SK-N-SH treated with all-trans-retinoic acid at 6 μM for 48 hours (cell line): Measurements from ENCODE around the gene CD38.

Source experiments
- ATAC-seq: fragments of 200-7000 bp; cut with Tn5 transposase; 3 replicates; pipeline ENCODE4 v1.9.1; 2020; ENCODE audit warnings: mild to moderate bottlenecking, moderate library complexity
- ARNTL ChIP-seq: fragments of 450-650 bp; formaldehyde crosslinking; IDR thresholded peaks from 2 replicates; pipeline ENCODE4 v1.5.0; 2020; ENCODE audit warnings: low read depth, mild to moderate bottlenecking, moderate library complexity, borderline replicate concordance
- BACH2 ChIP-seq: fragments of 250-450 bp; sonication (Bioruptor Pico); IDR thresholded peaks from 2 replicates; pipeline ENCODE4 v1.9.0; 2021; ENCODE audit warnings: mild to moderate bottlenecking, borderline replicate concordance
- CREB5 ChIP-seq: fragments of 250-450 bp; sonication (Bioruptor Pico); IDR thresholded peaks from 2 replicates; pipeline ENCODE4 v1.5.1; 2020; ENCODE audit warnings: low read depth, mild to moderate bottlenecking, moderate library complexity
- CSDC2 ChIP-seq: fragments of 250-450 bp; sonication (Bioruptor Pico); IDR thresholded peaks from 2 replicates; pipeline ENCODE4 v1.5.0; 2020; ENCODE audit warnings: mild to moderate bottlenecking, moderate library complexity
- CSRNP3 ChIP-seq: fragments of 250-450 bp; sonication (Bioruptor Pico); IDR thresholded peaks from 2 replicates; pipeline ENCODE4 v1.5.1; 2021; ENCODE audit warnings: mild to moderate bottlenecking, moderate library complexity
- ESRRG ChIP-seq: fragments of 250-450 bp; sonication (Bioruptor Pico); IDR thresholded peaks from 2 replicates; pipeline ENCODE4 v1.6.1; 2021; ENCODE audit warnings: mild to moderate bottlenecking
- ISL1 ChIP-seq: fragments of 250-450 bp; sonication (Bioruptor Pico); IDR thresholded peaks from 2 replicates; pipeline ENCODE4 v2.1.2; 2022; ENCODE audit warnings: mild to moderate bottlenecking, moderate library complexity
- OSR1 ChIP-seq: fragments of 250-450 bp; sonication (Bioruptor Pico); IDR thresholded peaks from 2 replicates; pipeline ENCODE4 v1.8.0; 2022; ENCODE audit warnings: moderate library complexity, mild to moderate bottlenecking, inconsistent platforms
- POU6F1 ChIP-seq: fragments of 250-450 bp; sonication (Bioruptor Pico); IDR thresholded peaks from 2 replicates; pipeline ENCODE4 v1.8.0; 2021; ENCODE audit warnings: low read depth, mild to moderate bottlenecking, moderate library complexity, borderline replicate concordance
- PPARA ChIP-seq: fragments of 250-450 bp; sonication (Bioruptor Pico); IDR thresholded peaks from 2 replicates; pipeline ENCODE4 v1.5.0; 2020; ENCODE audit warnings: mild to moderate bottlenecking, borderline replicate concordance
- RARB ChIP-seq: fragments of 250-450 bp; sonication (Bioruptor Pico); IDR thresholded peaks from 2 replicates; pipeline ENCODE4 v1.8.0; 2021; ENCODE audit warnings: mild to moderate bottlenecking, moderate library complexity
- SNAI2 ChIP-seq: fragments of 250-450 bp; sonication (Bioruptor Pico); IDR thresholded peaks from 2 replicates; pipeline ENCODE4 v1.5.0; 2020; ENCODE audit warnings: mild to moderate bottlenecking, moderate library complexity
- TCF4 ChIP-seq: fragments of 250-450 bp; sonication (Bioruptor Pico); IDR thresholded peaks from 2 replicates; pipeline ENCODE4 v1.8.0; 2021; ENCODE audit warnings: mild to moderate bottlenecking, moderate library complexity, borderline replicate concordance
- TSHZ2 ChIP-seq: fragments of 250-450 bp; sonication (Bioruptor Pico); IDR thresholded peaks from 2 replicates; pipeline ENCODE4 v1.5.0; 2020; ENCODE audit warnings: mild to moderate bottlenecking, moderate library complexity
- ZC3H10 ChIP-seq: fragments of 250-450 bp; sonication (Bioruptor Pico); IDR thresholded peaks from 2 replicates; pipeline ENCODE4 v1.5.1; 2021; ENCODE audit warnings: mild to moderate bottlenecking, moderate library complexity
- ZFP3 ChIP-seq: fragments of 250-450 bp; sonication (Bioruptor Pico); IDR thresholded peaks from 2 replicates; pipeline ENCODE4 v1.5.0; 2020; ENCODE audit warnings: mild to moderate bottlenecking, moderate library complexity
- ZFP30 ChIP-seq: fragments of 450-650 bp; formaldehyde crosslinking; IDR thresholded peaks from 2 replicates; pipeline ENCODE4 v1.5.0; 2022; ENCODE audit warnings: mild to moderate bottlenecking, moderate library complexity
- ZNF565 ChIP-seq: fragments of 450-650 bp; formaldehyde crosslinking; conservative IDR thresholded peaks from 2 replicates; pipeline ENCODE4 v1.5.0; 2020; ENCODE audit warnings: low read depth, mild to moderate bottlenecking, moderate library complexity
- ZNF70 ChIP-seq: fragments of 450-650 bp; formaldehyde crosslinking; IDR thresholded peaks from 2 replicates; pipeline ENCODE4 v1.5.0; 2020; ENCODE audit warnings: mild to moderate bottlenecking, moderate library complexity
- ZNF8 ChIP-seq: fragments of 450-650 bp; formaldehyde crosslinking; IDR thresholded peaks from 2 replicates; pipeline ENCODE4 v1.5.0; 2020; ENCODE audit warnings: mild to moderate bottlenecking, moderate library complexity

Gene CD38

GRCh38 chr4:15883610-15884243, 105.6 kb downstream of the CD38 start:
- TF ChIP-seq ZNF70 (CRISPR knock-in tag) (no peak), CREB5 (no peak), CSDC2 (CRISPR knock-in tag) (no peak), PPARA (no peak), POU6F1 (CRISPR knock-in tag) (no peak), TCF4 (CRISPR knock-in tag) (no peak), ZFP3 (CRISPR knock-in tag) (no peak), ISL1 (CRISPR knock-in tag) (no peak), ZC3H10 (CRISPR knock-in tag) (no peak), ZFP30 (CRISPR knock-in tag) (no peak), OSR1 (CRISPR knock-in tag) (no peak), SNAI2 (no peak), ZNF8 (CRISPR knock-in tag) (no peak)
- ATAC-seq, result no peak

DNA sequence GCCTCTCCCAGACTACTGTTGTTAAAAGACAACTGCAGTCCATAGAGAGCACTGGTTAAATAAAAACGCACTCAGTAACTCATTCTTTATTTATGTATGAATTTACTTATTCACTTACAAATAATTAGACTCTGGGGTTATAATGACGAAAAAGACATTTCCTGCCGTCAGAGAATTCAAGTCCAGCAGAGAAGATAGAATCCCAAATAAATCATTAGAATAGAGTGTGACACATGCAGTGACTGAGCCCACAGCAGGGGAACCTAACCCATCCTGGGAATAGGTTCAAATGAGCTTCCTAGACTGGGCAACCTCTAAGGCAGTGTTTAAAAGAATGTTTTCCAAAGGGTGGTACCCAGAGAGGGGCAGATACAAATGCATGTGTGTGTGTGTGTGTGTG, 106.5 kb downstream of the CD38 start:
- peak; percentile 43; the same call in 2 of the 3 replicates for ATAC-seq
- TF ChIP-seq TCF4 (CRISPR knock-in tag), result no peak
- no peak for TF ChIP-seq ZNF8 (CRISPR knock-in tag)
- no peak for TF ChIP-seq RARB (CRISPR knock-in tag)
- no peak for TF ChIP-seq CREB5
- no peak for TF ChIP-seq POU6F1 (CRISPR knock-in tag)
- no peak for TF ChIP-seq PPARA
- no peak for TF ChIP-seq ZFP3 (CRISPR knock-in tag)
- no peak for TF ChIP-seq ZC3H10 (CRISPR knock-in tag)
- no peak for TF ChIP-seq CSRNP3 (CRISPR knock-in tag)
- no peak for TF ChIP-seq ZNF70 (CRISPR knock-in tag)
- TF ChIP-seq ESRRG (CRISPR knock-in tag), result no peak
- no peak for TF ChIP-seq ARNTL
- TF ChIP-seq SNAI2, result no peak
- no peak for TF ChIP-seq TSHZ2 (CRISPR knock-in tag)
- no peak for TF ChIP-seq ZNF565 (CRISPR knock-in tag)
- no peak for TF ChIP-seq ISL1 (CRISPR knock-in tag)
- TF ChIP-seq BACH2 (CRISPR knock-in tag), result no peak
- no peak for TF ChIP-seq ZFP30 (CRISPR knock-in tag)
